A549 (cell line): Measurements from ENCODE around the gene GPR27. TPM values are rescaled to one million over a fixed set of nuclear protein-coding genes. Genes with fewer than 3 reads are reported as not detected.

Experiments used
- ATAC-seq, 2 experiments: fragments of 200-7000 bp in 1 of 2; fragments of >200 bp in 1 of 2; cut with Nextera tagmentation in 1 of 2; cut with Tn5 transposase in 1 of 2; 3 replicates each; pipeline versions ENCODE4 v1.8.0 to v1.9.1; 2018 to 2020; ENCODE audit warnings: mild to moderate bottlenecking in 1 of 2, moderate library complexity in 1 of 2
- CTCF ChIA-PET: fragments of 300-600 bp; sonication (Branson Sonifier 250); formaldehyde crosslinking; extraction: SDS; loops from one replicate; lab custom pipeline; 2021; ENCODE audit warnings: antibody characterized with exemption, inconsistent platforms; lab: Yijun Ruan, JAX
- POLR2A ChIA-PET: fragments of 350-600 bp; formaldehyde crosslinking; extraction: SDS; loops from one replicate; lab custom pipeline; 2021; ENCODE audit warnings: antibody characterized with exemption, inconsistent platforms; lab: Yijun Ruan, JAX
- DNase-seq, 2 experiments: peaks; one replicate each; pipeline versions ENCODE4 v3.0.0 to v3.0.0-alpha.2; 2011 to 2016; ENCODE audit warnings: low read depth in 1 of 2, low spot score in 1 of 2
- FAIRE-seq: peaks from 2 replicates; lab custom pipeline; 2011; peaks lifted over from hg19 to GRCh38; lab: Jason Lieb, UNC
- H3K27ac ChIP-seq, 2 experiments: fragments of >200 bp; sonication (Bioruptor Twin); formaldehyde crosslinking; 3 replicates each; pipeline ENCODE4 v1.5.1; 2016 to 2017
- H3K4me1 ChIP-seq: fragments of >200 bp; sonication (Bioruptor Twin); formaldehyde crosslinking; 3 replicates; pipeline ENCODE4 v1.6.1; 2016
- H3K4me2 ChIP-seq: fragments of >200 bp; sonication (Bioruptor Twin); formaldehyde crosslinking; 3 replicates; pipeline ENCODE4 v1.6.1; 2016
- H3K4me3 ChIP-seq: fragments of >200 bp; sonication (Bioruptor Twin); formaldehyde crosslinking; 3 replicates; pipeline ENCODE4 v1.5.1; 2016
- H3K9me3 ChIP-seq: fragments of >200 bp; sonication (Bioruptor Twin); formaldehyde crosslinking; 3 replicates; pipeline ENCODE4 v1.6.1; 2016
- BCL3 ChIP-seq: fragments of >200 bp; sonication (Bioruptor Twin); formaldehyde crosslinking; IDR thresholded peaks from 3 replicates; pipeline ENCODE4 v1.6.1; 2016
- CBX2 ChIP-seq: fragments of 200-600 bp; sonication (generic); IDR thresholded peaks from 2 replicates; pipeline ENCODE4 v1.6.1; 2016; ENCODE audit warnings: low read depth, mild to moderate bottlenecking, borderline replicate concordance
- CBX8 ChIP-seq: fragments of 200-600 bp; sonication (generic); IDR thresholded peaks from 2 replicates; pipeline ENCODE4 v1.6.1; 2016
- ESRRA ChIP-seq: fragments of 150-350 bp; IDR thresholded peaks from 2 replicates; pipeline ENCODE4 v1.6.1; 2014; ENCODE audit warnings: mild to moderate bottlenecking, low read length, borderline replicate concordance
- FOSL2 ChIP-seq, 2 experiments: fragments of 450-650 bp in 1 of 2; fragments of >200 bp in 1 of 2; sonication (Bioruptor Twin) in 1 of 2; formaldehyde crosslinking; IDR thresholded peaks; 2 replicates each; pipeline versions ENCODE4 v1.5.0 to v1.6.1; 2016 to 2020; ENCODE audit warnings: mild to moderate bottlenecking in 1 of 2, moderate library complexity in 1 of 2
- HDAC2 ChIP-seq: fragments of 200-600 bp; sonication (generic); IDR thresholded peaks from 2 replicates; pipeline ENCODE4 v1.6.1; 2016
- HES2 ChIP-seq: fragments of >200 bp; sonication (Bioruptor Twin); formaldehyde crosslinking; IDR thresholded peaks from 2 replicates; pipeline ENCODE4 v1.6.1; 2016
- HEYL ChIP-seq: fragments of 250-450 bp; sonication (Bioruptor Pico); IDR thresholded peaks from 2 replicates; pipeline ENCODE4 v1.8.0; 2021; ENCODE audit warnings: mild to moderate bottlenecking, moderate library complexity
- HMGXB4 ChIP-seq: fragments of 250-450 bp; sonication (Bioruptor Pico); IDR thresholded peaks from 2 replicates; pipeline ENCODE4 v1.5.0; 2021; ENCODE audit warnings: mild to moderate bottlenecking, moderate library complexity, borderline replicate concordance
- MYC ChIP-seq: IDR thresholded peaks from 2 replicates; pipeline ENCODE4 v1.6.1; 2012; ENCODE audit warnings: mild to moderate bottlenecking, inconsistent platforms, low read length, improper control_type of control experiment, borderline replicate concordance
- NPAS2 ChIP-seq: fragments of 250-450 bp; sonication (Bioruptor Pico); IDR thresholded peaks from 2 replicates; pipeline ENCODE4 v1.8.0; 2022; ENCODE audit warnings: mild to moderate bottlenecking, moderate library complexity, borderline replicate concordance
- POLR2A ChIP-seq: IDR thresholded peaks from 2 replicates; pipeline ENCODE4 v1.6.1; 2012; ENCODE audit warnings: mild to moderate bottlenecking, low read length
- POLR2AphosphoS2 ChIP-seq: conservative IDR thresholded peaks from 2 replicates; pipeline ENCODE4 v1.6.1; 2012; ENCODE audit warnings: low read length, improper control_type of control experiment, inconsistent platforms
- RARB ChIP-seq: fragments of 250-450 bp; sonication (Bioruptor Pico); IDR thresholded peaks from 2 replicates; pipeline ENCODE4 v1.8.0; 2021; ENCODE audit warnings: mild to moderate bottlenecking, moderate library complexity
- RCOR1 ChIP-seq: fragments of 150-350 bp; IDR thresholded peaks from 2 replicates; pipeline ENCODE4 v1.6.1; 2014; ENCODE audit warnings: antibody characterized with exemption, low read length, low read depth
- RFX5 ChIP-seq: fragments of 450-650 bp; IDR thresholded peaks from 2 replicates; pipeline ENCODE4 v1.7.1; 2014; ENCODE audit warnings: antibody characterized with exemption, mild to moderate bottlenecking, moderate library complexity
- RNF2 ChIP-seq: fragments of 200-600 bp; sonication (generic); IDR thresholded peaks from 2 replicates; pipeline ENCODE4 v1.6.1; 2016; ENCODE audit warnings: low read depth, mild to moderate bottlenecking, antibody characterized with exemption, moderate library complexity, borderline replicate concordance
- SREBF2 ChIP-seq: fragments of 450-650 bp; IDR thresholded peaks from 2 replicates; pipeline ENCODE4 v1.6.1; 2014; ENCODE audit warnings: mild to moderate bottlenecking, moderate library complexity
- USF2 ChIP-seq: fragments of 450-650 bp; IDR thresholded peaks from 2 replicates; pipeline ENCODE4 v1.6.1; 2014; ENCODE audit warnings: antibody characterized with exemption
- ZC3H11A ChIP-seq: fragments of 450-650 bp; IDR thresholded peaks from 2 replicates; pipeline ENCODE4 v1.6.1; 2014; ENCODE audit warnings: antibody characterized with exemption, mild to moderate bottlenecking
- ZFP36 ChIP-seq: fragments of 450-650 bp; IDR thresholded peaks from 2 replicates; pipeline ENCODE4 v1.6.1; 2014; ENCODE audit warnings: borderline replicate concordance; ENCODE audit not compliant: partially characterized antibody
- WGBS: methylation state at CpG from one replicate; pipeline ENCODE4 v1.1.6; 2017; ENCODE audit errors: missing lambda C conversion rate; 5-methylcytosine and 5-hydroxymethylcytosine counted together
- polyA plus RNA-seq, 4 experiments: library from polyadenylated mRNA; depleted of rRNA in 3 of 4; stranded (reverse); fragments of >200 nt; fragmentation: RNase III in 1 of 4; extraction: RNeasy Plus Mini Kit Qiagen cat#74134 plus additional on column Dnase treatment in 1 of 4; gene quantifications; 2 replicates in 3 of 4; 3 replicates in 1 of 4; pipeline ENCODE4 v1.2.3, GENCODE V29; 2011 to 2017
- TF ChIP-seq, protein P1 (sequence below): fragments of 150-350 bp; IDR thresholded peaks from 2 replicates; pipeline ENCODE4 v1.6.1; 2014; ENCODE audit warnings: low read depth, mild to moderate bottlenecking, low read length
- TF ChIP-seq, protein P2 (sequence below): IDR thresholded peaks from 2 replicates; pipeline ENCODE4 v1.6.1; 2012

The GPR27 gene
- polyA plus RNA-seq, 2 of the 4 experiments (the other 2 are of a cell fraction), result 1.6 to 1.7 TPM

- POLR2A ChIA-PET, result no interaction called here
- TF ChIP-seq POLR2AphosphoS2 (no peak), RNF2 (no peak), ZFP36 (no peak), USF2 (no peak), HMGXB4 (CRISPR knock-in tag) (no peak), HES2 (no peak), POLR2A (no peak), CBX2 (no peak), FOSL2 (IDR thresholded peaks at IDR 0.05) (no peak), FOSL2 (CRISPR knock-in tag; IDR thresholded peaks at IDR 0.05) (no peak), NPAS2 (CRISPR knock-in tag) (no peak), HDAC2 (no peak), MYC (no peak), ESRRA (no peak), RCOR1 (no peak), HEYL (no peak), CBX8 (no peak), SREBF2 (no peak), ZC3H11A (no peak)
- TF ChIP-seq, protein P1, sequence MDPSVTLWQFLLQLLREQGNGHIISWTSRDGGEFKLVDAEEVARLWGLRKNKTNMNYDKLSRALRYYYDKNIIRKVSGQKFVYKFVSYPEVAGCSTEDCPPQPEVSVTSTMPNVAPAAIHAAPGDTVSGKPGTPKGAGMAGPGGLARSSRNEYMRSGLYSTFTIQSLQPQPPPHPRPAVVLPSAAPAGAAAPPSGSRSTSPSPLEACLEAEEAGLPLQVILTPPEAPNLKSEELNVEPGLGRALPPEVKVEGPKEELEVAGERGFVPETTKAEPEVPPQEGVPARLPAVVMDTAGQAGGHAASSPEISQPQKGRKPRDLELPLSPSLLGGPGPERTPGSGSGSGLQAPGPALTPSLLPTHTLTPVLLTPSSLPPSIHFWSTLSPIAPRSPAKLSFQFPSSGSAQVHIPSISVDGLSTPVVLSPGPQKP, result no peak
- Histone ChIP-seq H3K9me3 (no peaks in the 10 kb centered on the region), H3K4me2 (no peak overlapping the region), H3K27ac (no peak overlapping the region), H3K4me1 (peaks cover 7% of the 10 kb centered on the region), H3K4me3 (no peak overlapping the region)
- CTCF ChIA-PET, result interaction anchor here (2.2 kb wide), 1 partner anchor 15 kb away, joined by 8 read pairs; no protein-coding TSS in a partner anchor
- ATAC-seq (no peak), FAIRE-seq (no peak), DNase-seq (no peak)
- 89% methylated on average over 8 of the region's 8 CpGs for WGBS
Observed at GRCh38 chr3:71726146-71726545, 27.5 kb upstream of the GPR27 start.

DNA sequence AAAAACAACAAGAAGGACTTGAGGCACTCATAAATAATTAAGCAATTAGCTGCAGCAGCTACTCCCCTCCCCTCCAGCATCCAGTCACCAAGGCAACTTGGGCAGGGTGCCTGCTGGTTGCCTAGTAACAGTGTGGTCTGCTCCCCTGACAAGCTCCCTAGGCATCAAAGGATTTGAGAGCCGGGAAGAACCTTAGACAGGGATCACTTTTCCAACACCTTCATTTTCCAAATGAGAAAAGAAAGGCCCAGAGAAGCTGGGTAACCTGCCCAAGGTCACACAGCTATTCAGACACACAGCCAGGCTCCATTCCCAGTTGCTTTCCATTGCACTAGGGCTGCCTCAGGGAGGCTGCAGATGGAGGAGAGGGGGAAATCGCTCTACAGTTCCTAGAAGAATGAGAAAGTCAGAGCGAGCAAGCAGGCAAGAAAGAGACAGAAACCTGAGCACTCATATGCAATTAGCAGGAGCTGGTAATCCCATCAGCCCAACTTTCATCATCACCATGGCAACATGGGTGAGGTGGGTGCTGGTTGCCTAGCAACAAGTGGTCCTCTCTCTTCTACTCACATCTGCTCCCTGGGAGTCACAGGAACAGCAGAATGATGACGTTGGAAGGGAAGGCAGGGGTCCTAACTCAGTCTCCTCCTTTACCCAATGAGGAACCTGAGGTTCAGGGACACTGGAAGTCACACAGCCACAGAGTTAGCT, 24.9 kb upstream of the GPR27 start:
- peak in 1 of 2 experiments; percentile 14 for DNase-seq
- CTCF ChIA-PET, result interaction anchor here (0.6 to 3.6 kb wide), 30 partner anchors 8 to 1358 kb away, joined by 3 to 21 read pairs (median 5); partner anchors contain the start of gene GPR27
- Histone ChIP-seq H3K9me3 (no peaks in the 10 kb centered on the region), H3K4me1 (peaks cover 7% of the 10 kb centered on the region), H3K4me3 (no peak overlapping the region)
- POLR2A ChIA-PET, result no interaction called here
- TF ChIP-seq ZFP36 (no peak), BCL3 (no peak), ESRRA (no peak), RFX5 (no peak), HDAC2 (no peak), RARB (CRISPR knock-in tag) (no peak)
- TF ChIP-seq, protein P2, sequence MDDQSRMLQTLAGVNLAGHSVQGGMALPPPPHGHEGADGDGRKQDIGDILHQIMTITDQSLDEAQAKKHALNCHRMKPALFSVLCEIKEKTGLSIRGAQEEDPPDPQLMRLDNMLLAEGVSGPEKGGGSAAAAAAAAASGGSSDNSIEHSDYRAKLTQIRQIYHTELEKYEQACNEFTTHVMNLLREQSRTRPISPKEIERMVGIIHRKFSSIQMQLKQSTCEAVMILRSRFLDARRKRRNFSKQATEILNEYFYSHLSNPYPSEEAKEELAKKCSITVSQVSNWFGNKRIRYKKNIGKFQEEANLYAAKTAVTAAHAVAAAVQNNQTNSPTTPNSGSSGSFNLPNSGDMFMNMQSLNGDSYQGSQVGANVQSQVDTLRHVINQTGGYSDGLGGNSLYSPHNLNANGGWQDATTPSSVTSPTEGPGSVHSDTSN, result no peak
- TF ChIP-seq, all 56 proteins: peak for 0
- no peak for ATAC-seq
- FAIRE-seq, result no peak
- WGBS, result 44% methylated on average over 4 of the region's 4 CpGs
- Histone ChIP-seq H3K4me2 (no peak overlapping the region), H3K27ac (no peak overlapping the region)
